ENCODE measurements around the gene SNED1.

Gene SNED1

GRCh38 chr2:241080405-241081189 is 82.2 kb downstream of the SNED1 start:
- TF ChIP-seq REST (IDR thresholded peaks at IDR 0.05; ENCODE audit: insufficient read depth in 1 of 2, low read depth in 2 of 2, low read length in 2 of 2): no peak
- TF ChIP-seq SIN3A (IDR thresholded peaks at IDR 0.05; ENCODE audit: borderline replicate concordance, insufficient read depth, low read length): no peak
- TF ChIP-seq POLR2AphosphoS5 (IDR thresholded peaks at IDR 0.05; ENCODE audit: low read depth, low read length): no peak
- no peak for TF ChIP-seq TAF1 (IDR thresholded peaks at IDR 0.05; ENCODE audit: borderline replicate concordance, insufficient read depth, low read length)
- TF ChIP-seq FOXP2 (optimal IDR thresholded peaks at IDR 0.05; ENCODE audit: borderline replicate concordance, extremely low read depth, extremely low read length, insufficient read depth): no peak

GRCh38 chr2:241081190-241081642 is 82.8 kb downstream of the SNED1 start:
- no peak for TF ChIP-seq SIN3A (IDR thresholded peaks at IDR 0.05; ENCODE audit: borderline replicate concordance, insufficient read depth, low read length)
- TF ChIP-seq REST (IDR thresholded peaks at IDR 0.05; ENCODE audit: insufficient read depth in 1 of 2, low read depth in 2 of 2, low read length in 2 of 2): no peak
- TF ChIP-seq TAF1 (IDR thresholded peaks at IDR 0.05; ENCODE audit: borderline replicate concordance, insufficient read depth, low read length): no peak
- no peak for TF ChIP-seq POLR2AphosphoS5 (IDR thresholded peaks at IDR 0.05; ENCODE audit: low read depth, low read length)
- TF ChIP-seq FOXP2 (optimal IDR thresholded peaks at IDR 0.05; ENCODE audit: borderline replicate concordance, extremely low read depth, extremely low read length, insufficient read depth): no peak

GRCh38 chr2:241081643-241082340 is 83.4 kb downstream of the SNED1 start:
- TF ChIP-seq TAF1 (IDR thresholded peaks at IDR 0.05; ENCODE audit: borderline replicate concordance, insufficient read depth, low read length) (no peak), POLR2AphosphoS5 (IDR thresholded peaks at IDR 0.05; ENCODE audit: low read depth, low read length) (no peak), REST (IDR thresholded peaks at IDR 0.05; ENCODE audit: insufficient read depth in 1 of 2, low read depth in 2 of 2, low read length in 2 of 2) (no peak), SIN3A (IDR thresholded peaks at IDR 0.05; ENCODE audit: borderline replicate concordance, insufficient read depth, low read length) (no peak), FOXP2 (optimal IDR thresholded peaks at IDR 0.05; ENCODE audit: borderline replicate concordance, extremely low read depth, extremely low read length, insufficient read depth) (no peak)

- TF ChIP-seq FOXP2 (optimal IDR thresholded peaks at IDR 0.05; ENCODE audit: borderline replicate concordance, extremely low read depth, extremely low read length, insufficient read depth) (no peak), REST (IDR thresholded peaks at IDR 0.05; ENCODE audit: insufficient read depth in 1 of 2, low read depth in 2 of 2, low read length in 2 of 2) (no peak), SIN3A (IDR thresholded peaks at IDR 0.05; ENCODE audit: borderline replicate concordance, insufficient read depth, low read length) (no peak), TAF1 (IDR thresholded peaks at IDR 0.05; ENCODE audit: borderline replicate concordance, insufficient read depth, low read length) (no peak), POLR2AphosphoS5 (IDR thresholded peaks at IDR 0.05; ENCODE audit: low read depth, low read length) (no peak)
Measured at GRCh38 chr2:241082341-241083090, 84.1 kb downstream of the SNED1 start.
